ENCODE results near the gene DEFB129.
"Not testable (repeated sequence)": the region's sequence is repeated elsewhere in the genome, so short reads cannot be mapped to it uniquely, and the experiment has no call there.

DEFB129 gene

DNA sequence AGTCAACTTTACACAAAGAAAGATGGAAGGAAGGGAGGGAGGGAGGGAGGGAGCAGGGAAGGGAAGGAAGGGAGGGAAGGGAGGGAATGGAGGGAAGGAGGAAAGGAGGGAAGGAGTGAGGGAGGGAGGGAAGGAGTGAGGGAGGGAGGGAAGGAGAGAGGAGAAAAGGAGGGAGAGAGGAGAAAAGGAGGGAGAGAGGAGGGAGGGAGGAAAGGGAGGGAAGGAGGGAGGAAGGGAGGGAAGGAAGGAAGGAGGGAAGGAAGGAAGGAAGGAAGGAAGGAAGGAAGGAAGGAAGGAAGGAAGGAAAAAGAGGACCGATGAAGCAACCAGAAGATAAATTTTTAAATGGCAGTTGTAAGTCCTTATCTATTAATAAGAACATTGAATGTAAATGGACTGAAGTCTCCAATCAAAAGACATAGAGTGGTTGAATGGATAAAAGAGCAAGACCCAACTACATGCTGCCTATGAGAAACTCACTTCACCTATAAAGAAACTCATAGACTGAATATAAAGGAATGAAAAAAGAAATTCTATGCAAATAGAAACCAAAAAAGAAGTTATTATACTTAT, 5.7 kb upstream of the DEFB129 start:
- WGBS (ENCODE audit: insufficient coverage), result no CpG with 5 or more reads among the region's 1 CpG
- ChIA-PET POLR2A (no interaction called here), CTCF (no interaction called here)
- H3K4me1 ChIP-seq (ENCODE audit: control extremely low read depth in 1 of 4, control insufficient read depth in 4 of 4, insufficient read depth in 4 of 4, low read length in 3 of 4), result no peaks in the 10 kb centered on the region
- H3K36me3 ChIP-seq (ENCODE audit: control insufficient read depth in 4 of 4, insufficient read depth in 4 of 4, low read length in 3 of 4), result no peaks in the 10 kb centered on the region
- H3K27me3 ChIP-seq (replicated peaks in 2 of 5; ENCODE audit: control insufficient read depth in 4 of 5, insufficient read depth in 5 of 5, low read length in 4 of 5), result no peaks in the 10 kb centered on the region
- no peak for DNase-seq
- H3K27ac ChIP-seq (ENCODE audit: insufficient read depth in 1 of 2, low read depth in 1 of 2, low read length in 2 of 2, poor library complexity in 1 of 2, severe bottlenecking in 2 of 2), result no peak overlapping the region
- H3K4me3 ChIP-seq (ENCODE audit: control insufficient read depth in 1 of 7, extremely low read depth in 1 of 7, insufficient read depth in 4 of 7, low read depth in 2 of 7, low read length in 6 of 7), result no peak overlapping the region
- H3K9me3 ChIP-seq (ENCODE audit: control extremely low read depth in 1 of 5, control insufficient read depth in 4 of 5, insufficient read depth in 2 of 5, low read depth in 1 of 5, low read length in 4 of 5), result no peaks in the 10 kb centered on the region

DNA sequence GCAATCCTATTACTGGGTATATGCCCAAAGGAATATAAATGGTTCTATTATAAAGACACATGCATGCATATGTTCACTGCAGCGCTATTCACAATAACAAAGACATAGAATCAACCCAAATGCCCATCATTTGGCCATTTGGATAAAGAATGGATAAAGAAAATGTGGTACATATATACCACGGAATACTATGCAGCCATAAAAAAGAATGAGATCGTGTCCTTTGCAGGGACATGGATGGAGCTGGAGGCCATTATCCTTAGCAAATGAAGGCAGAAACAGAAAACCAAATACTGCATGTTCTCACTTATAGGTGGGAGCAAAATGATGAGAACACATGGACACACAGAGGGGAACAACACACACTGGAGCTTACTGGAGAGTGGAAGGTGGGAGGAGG, 1.2 kb upstream of the DEFB129 start:
- DNase-seq; H3K36me3 ChIP-seq (ENCODE audit: control insufficient read depth in 4 of 4, insufficient read depth in 4 of 4, low read length in 3 of 4); H3K27ac ChIP-seq (ENCODE audit: insufficient read depth in 1 of 2, low read depth in 1 of 2, low read length in 2 of 2, poor library complexity in 1 of 2, severe bottlenecking in 2 of 2); H3K27me3 ChIP-seq (replicated peaks in 2 of 5; ENCODE audit: control insufficient read depth in 4 of 5, insufficient read depth in 5 of 5, low read length in 4 of 5); POLR2A ChIA-PET; H3K9me3 ChIP-seq (ENCODE audit: control extremely low read depth in 1 of 5, control insufficient read depth in 4 of 5, insufficient read depth in 2 of 5, low read depth in 1 of 5, low read length in 4 of 5); H3K4me3 ChIP-seq (ENCODE audit: control insufficient read depth in 1 of 7, extremely low read depth in 1 of 7, insufficient read depth in 4 of 7, low read depth in 2 of 7, low read length in 6 of 7): not testable (repeated sequence)
- 100% methylated on average over 2 of the region's 3 CpGs for WGBS (ENCODE audit: insufficient coverage)
- CTCF ChIA-PET, result interaction anchor here (1.3 to 4.5 kb wide), 6 partner anchors 10 to 41 kb away, joined by 3 to 27 read pairs (median 4); no protein-coding TSS in a partner anchor
- peaks cover 6 to 16% (median 13%) of the 10 kb centered on the region in 4 experiments for H3K4me1 ChIP-seq (ENCODE audit: control extremely low read depth in 1 of 4, control insufficient read depth in 4 of 4, insufficient read depth in 4 of 4, low read length in 3 of 4)

DNA sequence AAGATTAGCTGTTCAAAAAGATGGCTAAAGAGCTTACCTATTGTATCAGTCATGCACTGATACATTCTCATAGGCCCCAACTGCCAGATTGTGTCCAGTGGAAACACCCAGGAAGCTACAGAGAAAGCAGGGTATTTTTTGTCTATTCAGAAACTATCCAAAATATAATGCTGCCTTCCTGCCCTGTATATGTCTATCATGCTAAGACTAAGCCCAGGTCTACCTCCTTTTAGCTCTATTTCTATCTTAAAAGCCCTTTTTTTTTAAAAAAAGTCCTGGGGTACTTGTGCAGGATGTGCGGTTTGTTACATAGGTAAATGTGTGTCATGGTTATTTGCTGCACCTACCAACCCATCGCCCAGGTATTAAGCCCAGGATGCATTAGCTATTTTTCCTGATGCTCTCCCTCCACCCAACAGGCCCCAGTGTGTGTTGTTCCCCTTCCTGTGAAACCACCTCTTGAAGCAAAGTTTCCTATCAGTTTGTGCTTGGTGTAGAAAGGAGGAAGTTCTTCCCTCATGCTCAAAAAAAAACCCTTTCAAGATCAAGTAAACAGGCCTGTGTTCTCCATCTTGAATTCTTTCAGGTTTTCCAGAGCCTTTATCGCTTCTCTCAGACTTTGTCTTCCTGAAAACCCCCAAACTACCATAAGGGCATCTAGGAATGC, 514 bp downstream of the DEFB129 start:
- H3K9me3 ChIP-seq (ENCODE audit: control extremely low read depth in 1 of 5, control insufficient read depth in 4 of 5, insufficient read depth in 2 of 5, low read depth in 1 of 5, low read length in 4 of 5), result no peaks in the 10 kb centered on the region
- H3K4me1 ChIP-seq (ENCODE audit: control extremely low read depth in 1 of 4, control insufficient read depth in 4 of 4, insufficient read depth in 4 of 4, low read length in 3 of 4), result peaks cover 6 to 16% (median 13%) of the 10 kb centered on the region in 4 experiments
- ChIA-PET POLR2A (interaction anchor here (0.6 kb wide), 1 partner anchor 430 kb away, joined by 5 read pairs; no protein-coding TSS in a partner anchor), CTCF (interaction anchor here (0.7 to 4.5 kb wide), 8 partner anchors 10 to 39 kb away, joined by 3 to 19 read pairs (median 3); no protein-coding TSS in a partner anchor)
- peak overlapping the region in 1 of 7 experiments; percentile 33 for H3K4me3 ChIP-seq (ENCODE audit: control insufficient read depth in 1 of 7, extremely low read depth in 1 of 7, insufficient read depth in 4 of 7, low read depth in 2 of 7, low read length in 6 of 7)
- 50% methylated on average over 2 of the region's 3 CpGs for WGBS (ENCODE audit: insufficient coverage)
- H3K27me3 ChIP-seq (replicated peaks in 2 of 5; ENCODE audit: control insufficient read depth in 4 of 5, insufficient read depth in 5 of 5, low read length in 4 of 5), result no peaks in the 10 kb centered on the region
- no peaks in the 10 kb centered on the region for H3K36me3 ChIP-seq (ENCODE audit: control insufficient read depth in 4 of 4, insufficient read depth in 4 of 4, low read length in 3 of 4)
- H3K27ac ChIP-seq (ENCODE audit: insufficient read depth in 1 of 2, low read depth in 1 of 2, low read length in 2 of 2, poor library complexity in 1 of 2, severe bottlenecking in 2 of 2), result no peak overlapping the region
- peak; percentile 47 to 74 (median 68) for DNase-seq

- POLR2A ChIA-PET, result no interaction called here
- 75% methylated on average over 1 of the region's 1 CpG for WGBS (ENCODE audit: insufficient coverage)
- peaks cover 6 to 22% (median 16%) of the 10 kb centered on the region in 4 experiments for H3K4me1 ChIP-seq (ENCODE audit: control extremely low read depth in 1 of 4, control insufficient read depth in 4 of 4, insufficient read depth in 4 of 4, low read length in 3 of 4)
Measured at GRCh38 chr20:235891-236290, 8.8 kb downstream of the DEFB129 start.

GRCh38 chr20:237489-237888, 10.4 kb downstream of the DEFB129 start:
- POLR2A ChIA-PET, result interaction anchor here (0.9 to 1.0 kb wide), 2 partner anchors 15 to 25 kb away, joined by 3 to 5 read pairs; no protein-coding TSS in a partner anchor
- H3K4me3 ChIP-seq (ENCODE audit: control insufficient read depth in 1 of 7, extremely low read depth in 1 of 7, insufficient read depth in 4 of 7, low read depth in 2 of 7, low read length in 6 of 7), result peak overlapping the region in 6 of 7 experiments; percentile 16 to 74 (median 54)
- H3K27ac ChIP-seq (ENCODE audit: insufficient read depth in 1 of 2, low read depth in 1 of 2, low read length in 2 of 2, poor library complexity in 1 of 2, severe bottlenecking in 2 of 2), result peak overlapping the region; percentile 10 to 50
- peaks cover 6 to 22% (median 16%) of the 10 kb centered on the region in 4 experiments for H3K4me1 ChIP-seq (ENCODE audit: control extremely low read depth in 1 of 4, control insufficient read depth in 4 of 4, insufficient read depth in 4 of 4, low read length in 3 of 4)
- no peaks in the 10 kb centered on the region for H3K27me3 ChIP-seq (replicated peaks in 2 of 5; ENCODE audit: control insufficient read depth in 4 of 5, insufficient read depth in 5 of 5, low read length in 4 of 5)
- 0% methylated on average over 3 of the region's 4 CpGs for WGBS (ENCODE audit: insufficient coverage)
- H3K9me3 ChIP-seq (ENCODE audit: control extremely low read depth in 1 of 5, control insufficient read depth in 4 of 5, insufficient read depth in 2 of 5, low read depth in 1 of 5, low read length in 4 of 5), result no peaks in the 10 kb centered on the region
- CTCF ChIA-PET, result interaction anchor here (0.7 to 6.1 kb wide), 6 partner anchors 10 to 94 kb away, joined by 3 to 27 read pairs (median 5); partner anchors contain the start of gene DEFB132
- no peaks in the 10 kb centered on the region for H3K36me3 ChIP-seq (ENCODE audit: control insufficient read depth in 4 of 4, insufficient read depth in 4 of 4, low read length in 3 of 4)
- DNase-seq, result peak; percentile 67 to 93 (median 88)

More at GRCh38 chr20:235891-236290, 8.8 kb downstream of the DEFB129 start:
- no peak for DNase-seq
- Histone ChIP-seq H3K36me3 (ENCODE audit: control insufficient read depth in 4 of 4, insufficient read depth in 4 of 4, low read length in 3 of 4) (no peaks in the 10 kb centered on the region), H3K27me3 (replicated peaks in 2 of 5; ENCODE audit: control insufficient read depth in 4 of 5, insufficient read depth in 5 of 5, low read length in 4 of 5) (no peaks in the 10 kb centered on the region), H3K27ac (ENCODE audit: insufficient read depth in 1 of 2, low read depth in 1 of 2, low read length in 2 of 2, poor library complexity in 1 of 2, severe bottlenecking in 2 of 2) (no peak overlapping the region), H3K4me3 (ENCODE audit: control insufficient read depth in 1 of 7, extremely low read depth in 1 of 7, insufficient read depth in 4 of 7, low read depth in 2 of 7, low read length in 6 of 7) (no peak overlapping the region), H3K9me3 (ENCODE audit: control extremely low read depth in 1 of 5, control insufficient read depth in 4 of 5, insufficient read depth in 2 of 5, low read depth in 1 of 5, low read length in 4 of 5) (no peaks in the 10 kb centered on the region)
- CTCF ChIA-PET, result no interaction called here

DNA sequence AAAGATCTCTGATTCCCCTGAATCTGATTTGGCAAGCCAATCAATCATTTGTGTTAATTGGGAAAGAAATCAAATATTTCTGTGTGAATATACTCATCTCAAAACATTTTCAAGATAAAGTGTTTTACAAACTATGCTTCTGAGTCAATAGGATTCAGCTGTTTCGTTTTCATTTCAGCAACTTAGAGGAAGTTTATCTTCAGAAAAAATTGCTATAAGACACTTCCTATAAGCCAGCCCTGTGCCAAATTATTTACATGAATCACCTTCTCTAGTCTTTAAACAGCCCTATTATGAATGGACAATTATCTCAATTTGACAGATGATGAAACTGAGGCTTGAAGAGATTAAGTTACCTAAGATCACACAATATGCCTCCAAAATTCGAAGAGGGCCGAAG, 10.9 kb downstream of the DEFB129 start:
- no peaks in the 10 kb centered on the region for H3K9me3 ChIP-seq (ENCODE audit: control extremely low read depth in 1 of 5, control insufficient read depth in 4 of 5, insufficient read depth in 2 of 5, low read depth in 1 of 5, low read length in 4 of 5)
- no peaks in the 10 kb centered on the region for H3K36me3 ChIP-seq (ENCODE audit: control insufficient read depth in 4 of 4, insufficient read depth in 4 of 4, low read length in 3 of 4)
- H3K4me3 ChIP-seq (ENCODE audit: control insufficient read depth in 1 of 7, extremely low read depth in 1 of 7, insufficient read depth in 4 of 7, low read depth in 2 of 7, low read length in 6 of 7), result peak overlapping the region in 6 of 7 experiments; percentile 16 to 74 (median 54)
- 70% methylated on average over 2 of the region's 3 CpGs for WGBS (ENCODE audit: insufficient coverage)
- no peaks in the 10 kb centered on the region for H3K27me3 ChIP-seq (replicated peaks in 2 of 5; ENCODE audit: control insufficient read depth in 4 of 5, insufficient read depth in 5 of 5, low read length in 4 of 5)
- POLR2A ChIA-PET, result interaction anchor here (0.9 to 1.0 kb wide), 2 partner anchors 15 to 24 kb away, joined by 3 to 5 read pairs; no protein-coding TSS in a partner anchor
- DNase-seq, result peak in 2 of 3 donors; percentile 80 to 88
- CTCF ChIA-PET, result interaction anchor here (0.7 to 6.1 kb wide), 8 partner anchors 9 to 93 kb away, joined by 3 to 27 read pairs (median 3); partner anchors contain the start of gene DEFB132
- H3K27ac ChIP-seq (ENCODE audit: insufficient read depth in 1 of 2, low read depth in 1 of 2, low read length in 2 of 2, poor library complexity in 1 of 2, severe bottlenecking in 2 of 2), result peak overlapping the region; percentile 10 to 50
- peaks cover 6 to 22% (median 16%) of the 10 kb centered on the region in 4 experiments for H3K4me1 ChIP-seq (ENCODE audit: control extremely low read depth in 1 of 4, control insufficient read depth in 4 of 4, insufficient read depth in 4 of 4, low read length in 3 of 4)

DNA sequence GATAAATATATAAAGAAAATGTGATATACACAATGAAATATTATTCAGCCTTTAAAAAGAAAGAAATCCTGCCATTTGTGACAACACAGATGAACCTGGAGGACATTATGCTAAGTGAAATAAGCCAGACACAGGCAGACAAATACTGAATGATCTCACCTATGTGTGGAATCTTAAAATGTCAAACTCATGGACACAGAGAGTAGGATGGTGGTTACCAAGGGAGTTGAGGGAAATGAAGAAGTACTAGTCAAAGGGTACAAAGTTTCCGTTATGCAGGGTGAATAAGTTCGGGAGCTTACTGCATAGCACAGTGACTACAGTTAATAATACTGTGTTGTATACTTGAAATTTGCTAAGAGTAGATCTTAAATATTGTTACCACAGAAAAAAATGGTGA, 15.8 kb downstream of the DEFB129 start:
- Histone ChIP-seq H3K4me1 (ENCODE audit: control extremely low read depth in 1 of 4, control insufficient read depth in 4 of 4, insufficient read depth in 4 of 4, low read length in 3 of 4) (peaks cover 2 to 5% (median 4%) of the 10 kb centered on the region in 4 experiments), H3K36me3 (ENCODE audit: control insufficient read depth in 4 of 4, insufficient read depth in 4 of 4, low read length in 3 of 4) (no peaks in the 10 kb centered on the region), H3K27me3 (replicated peaks in 2 of 5; ENCODE audit: control insufficient read depth in 4 of 5, insufficient read depth in 5 of 5, low read length in 4 of 5) (no peaks in the 10 kb centered on the region), H3K27ac (ENCODE audit: insufficient read depth in 1 of 2, low read depth in 1 of 2, low read length in 2 of 2, poor library complexity in 1 of 2, severe bottlenecking in 2 of 2) (no peak overlapping the region), H3K9me3 (ENCODE audit: control extremely low read depth in 1 of 5, control insufficient read depth in 4 of 5, insufficient read depth in 2 of 5, low read depth in 1 of 5, low read length in 4 of 5) (peaks cover 0 to 4% (median 0%) of the 10 kb centered on the region in 5 experiments), H3K4me3 (ENCODE audit: control insufficient read depth in 1 of 7, extremely low read depth in 1 of 7, insufficient read depth in 4 of 7, low read depth in 2 of 7, low read length in 6 of 7) (no peak overlapping the region)
- POLR2A ChIA-PET, result no interaction called here
- CTCF ChIA-PET, result interaction anchor here (1.1 to 6.1 kb wide), 5 partner anchors 13 to 88 kb away, joined by 3 to 27 read pairs (median 4); no protein-coding TSS in a partner anchor
- 90% methylated on average over 2 of the region's 2 CpGs for WGBS (ENCODE audit: insufficient coverage)
- no peak for DNase-seq
